Astrocyte (in vitro differentiated cells and primary cell): ENCODE data around the gene NKIRAS2.

Source experiments
- CTCF ChIP-seq: IDR thresholded peaks from 2 replicates; pipeline ENCODE4 v1.5.1; 2011; ENCODE audit warnings: low read depth, mild to moderate bottlenecking, inconsistent platforms, low read length, moderate library complexity; ENCODE audit not compliant: insufficient read depth
- EZH2 ChIP-seq: IDR thresholded peaks from 2 replicates; pipeline ENCODE4 v1.6.1; 2012; ENCODE audit warnings: mild to moderate bottlenecking, low read length, inconsistent platforms; ENCODE audit not compliant: insufficient read depth

- no peak for TF ChIP-seq EZH2
- TF ChIP-seq CTCF, result no peak
Observed at GRCh38 chr17:41987642-41988041, 32.2 kb upstream of the NKIRAS2 start.
